IPS-18c (cell line): ENCODE data around the gene TRAPPC2L.
A peak's percentile ranks its signal among the peaks of the same experiment; 100 is the strongest.

Source experiments
- H3K4me3 ChIP-seq: 2 replicates; pipeline ENCODE4 v1.7.0; 2013; ENCODE audit warnings: low read depth, mild to moderate bottlenecking, low read length, moderate library complexity; ENCODE audit not compliant: insufficient read depth
- H3K9me3 ChIP-seq: one replicate; pipeline ENCODE4 v1.6.1; 2013; ENCODE audit warnings: mild to moderate bottlenecking, low read length, moderate library complexity; ENCODE audit not compliant: control insufficient read depth, insufficient read depth

The TRAPPC2L gene

GRCh38 chr16:88856828-88857727 is at the start of gene TRAPPC2L, which contains the start of gene GALNS:
Gene TRAPPC2L, plus strand, starts transcription at chr16:88857127. Its CDS starts 24 bp downstream, at chr16:88857151.
Gene GALNS, minus strand, starts transcription at chr16:88856947. Its CDS starts 70 bp downstream, at chr16:88856877.
- Histone ChIP-seq H3K4me3 (peak within 1 kb of the TSS; percentile 91), H3K9me3 (no peaks in the 10 kb centered on the region)

- Histone ChIP-seq H3K4me3 (no peak overlapping the region), H3K9me3 (no peaks in the 10 kb centered on the region)
These were observed 49.7 kb upstream of the TRAPPC2L start for GRCh38 chr16:88807142-88807625.

- Histone ChIP-seq H3K4me3 (no peak overlapping the region), H3K9me3 (no peaks in the 10 kb centered on the region)
These were observed 49.1 kb upstream of the TRAPPC2L start for GRCh38 chr16:88807626-88808453.

- no peak overlapping the region for H3K4me3 ChIP-seq
- H3K9me3 ChIP-seq: no peaks in the 10 kb centered on the region
These were observed 47.8 kb upstream of the TRAPPC2L start for GRCh38 chr16:88809068-88809675.

GRCh38 chr16:88809676-88810165 is 47.2 kb upstream of the TRAPPC2L start:
- H3K9me3 ChIP-seq: no peaks in the 10 kb centered on the region
- H3K4me3 ChIP-seq: no peak overlapping the region

GRCh38 chr16:88810166-88810911 is 46.6 kb upstream of the TRAPPC2L start:
- H3K4me3 ChIP-seq: peak overlapping the region; percentile 71
- no peaks in the 10 kb centered on the region for H3K9me3 ChIP-seq

- Histone ChIP-seq H3K4me3 (peak overlapping the region; percentile 71), H3K9me3 (no peaks in the 10 kb centered on the region)
These were observed 45.8 kb upstream of the TRAPPC2L start for GRCh38 chr16:88810912-88811768.

GRCh38 chr16:88811769-88812512 is 45.0 kb upstream of the TRAPPC2L start, which contains the start of gene APRT:
Gene APRT, minus strand, starts transcription at chr16:88811928. Its CDS starts 29 bp downstream, at chr16:88811899.
- no peaks in the 10 kb centered on the region for H3K9me3 ChIP-seq
- peak within 1 kb of the TSS; percentile 71 for H3K4me3 ChIP-seq

GRCh38 chr16:88812513-88813268 is 44.2 kb upstream of the TRAPPC2L start:
- H3K4me3 ChIP-seq: peak overlapping the region; percentile 71; the same call in 1 of the 2 replicates
- no peaks in the 10 kb centered on the region for H3K9me3 ChIP-seq

- H3K9me3 ChIP-seq: no peaks in the 10 kb centered on the region
- no peak overlapping the region for H3K4me3 ChIP-seq
These were observed 43.4 kb upstream of the TRAPPC2L start for GRCh38 chr16:88813269-88814143.

GRCh38 chr16:88814144-88814502 is 42.8 kb upstream of the TRAPPC2L start:
- Histone ChIP-seq H3K9me3 (no peaks in the 10 kb centered on the region), H3K4me3 (no peak overlapping the region)

- no peak overlapping the region for H3K4me3 ChIP-seq
- no peaks in the 10 kb centered on the region for H3K9me3 ChIP-seq
These were observed 41.7 kb upstream of the TRAPPC2L start for GRCh38 chr16:88815227-88815626.

- H3K9me3 ChIP-seq: no peaks in the 10 kb centered on the region
- no peak overlapping the region for H3K4me3 ChIP-seq
These were observed 40.9 kb upstream of the TRAPPC2L start for GRCh38 chr16:88815901-88816589.
